ENCODE data around the gene SGCA. TPM values are rescaled to one million over a fixed set of nuclear protein-coding genes. Genes with fewer than 3 reads are reported as not detected.

SGCA gene
- total RNA-seq, 2 donors from 2014 or later, result 0.89 to 5.5 TPM

DNA sequence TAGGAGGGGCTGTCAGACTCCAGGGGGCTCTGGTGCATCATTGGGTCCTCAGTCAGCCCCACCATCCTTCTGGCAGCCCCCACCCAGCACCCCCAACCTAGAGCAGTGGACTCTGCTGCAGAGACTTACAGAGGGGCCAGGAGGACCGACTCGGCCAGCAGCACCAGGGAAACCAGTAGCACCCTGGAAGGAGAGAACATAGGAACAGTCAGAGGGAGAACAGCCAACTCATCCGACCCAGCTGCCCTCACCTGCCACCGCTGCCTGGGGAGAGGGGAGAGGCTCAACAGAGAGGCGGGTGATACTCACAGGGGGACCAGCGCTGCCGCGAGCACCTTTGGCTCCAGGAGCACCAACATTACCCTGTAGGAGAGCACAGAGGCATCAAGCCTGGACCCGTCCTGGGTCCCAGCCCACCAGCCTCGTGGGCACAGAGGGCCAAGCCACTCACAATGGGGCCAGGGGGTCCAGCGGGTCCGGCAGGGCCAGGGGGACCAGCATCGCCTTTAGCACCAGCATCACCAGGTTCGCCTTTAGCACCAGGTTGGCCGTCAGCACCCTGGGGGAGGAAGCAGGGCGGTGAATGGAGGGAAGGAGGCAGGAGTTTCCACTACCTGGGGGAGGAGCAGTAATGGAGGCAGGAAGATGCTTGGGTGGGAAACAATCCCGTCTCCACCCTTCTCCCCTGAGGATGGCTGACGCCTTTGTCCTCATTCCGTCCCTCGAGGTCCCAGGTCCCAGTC is 23.9 kb downstream of the SGCA start:
- Histone ChIP-seq H3K36me3 (no peaks in the 10 kb centered on the region), H3K9ac (ENCODE audit: low read depth in 2 of 2, low read length in 2 of 2) (no peak overlapping the region), H3K9me3 (no peaks in the 10 kb centered on the region), H3K4me3 (no peak overlapping the region), H3K4me1 (no peaks in the 10 kb centered on the region), H3K27ac (no peak overlapping the region), H3K27me3 (no peaks in the 10 kb centered on the region)
- TF ChIP-seq, protein P1, sequence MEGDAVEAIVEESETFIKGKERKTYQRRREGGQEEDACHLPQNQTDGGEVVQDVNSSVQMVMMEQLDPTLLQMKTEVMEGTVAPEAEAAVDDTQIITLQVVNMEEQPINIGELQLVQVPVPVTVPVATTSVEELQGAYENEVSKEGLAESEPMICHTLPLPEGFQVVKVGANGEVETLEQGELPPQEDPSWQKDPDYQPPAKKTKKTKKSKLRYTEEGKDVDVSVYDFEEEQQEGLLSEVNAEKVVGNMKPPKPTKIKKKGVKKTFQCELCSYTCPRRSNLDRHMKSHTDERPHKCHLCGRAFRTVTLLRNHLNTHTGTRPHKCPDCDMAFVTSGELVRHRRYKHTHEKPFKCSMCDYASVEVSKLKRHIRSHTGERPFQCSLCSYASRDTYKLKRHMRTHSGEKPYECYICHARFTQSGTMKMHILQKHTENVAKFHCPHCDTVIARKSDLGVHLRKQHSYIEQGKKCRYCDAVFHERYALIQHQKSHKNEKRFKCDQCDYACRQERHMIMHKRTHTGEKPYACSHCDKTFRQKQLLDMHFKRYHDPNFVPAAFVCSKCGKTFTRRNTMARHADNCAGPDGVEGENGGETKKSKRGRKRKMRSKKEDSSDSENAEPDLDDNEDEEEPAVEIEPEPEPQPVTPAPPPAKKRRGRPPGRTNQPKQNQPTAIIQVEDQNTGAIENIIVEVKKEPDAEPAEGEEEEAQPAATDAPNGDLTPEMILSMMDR (IDR thresholded peaks at IDR 0.05), result no peak
- intact Hi-C loops (cut with DNase I), result no loop called here
- DNase-seq, result no peak

DNA sequence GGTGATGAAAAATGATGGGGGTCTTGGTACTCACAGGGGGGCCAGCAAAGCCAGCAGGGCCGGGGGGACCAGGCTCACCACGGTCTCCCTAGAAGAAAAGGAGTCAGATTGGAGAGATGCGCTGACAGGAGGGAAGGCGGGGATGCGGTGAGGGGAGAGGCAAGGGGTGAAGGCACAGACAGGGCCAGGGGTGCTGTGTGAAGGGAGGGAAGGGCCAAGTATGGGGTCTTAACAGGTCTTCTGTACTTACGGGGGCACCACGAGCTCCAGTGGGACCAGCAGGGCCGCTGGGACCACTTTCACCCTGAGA is 24.4 kb downstream of the SGCA start:
- Histone ChIP-seq H3K4me3 (no peak overlapping the region), H3K9ac (ENCODE audit: low read depth in 2 of 2, low read length in 2 of 2) (no peak overlapping the region), H3K27ac (no peak overlapping the region), H3K4me1 (no peaks in the 10 kb centered on the region), H3K36me3 (no peaks in the 10 kb centered on the region), H3K27me3 (no peaks in the 10 kb centered on the region), H3K9me3 (no peaks in the 10 kb centered on the region)
- DNase-seq, result no peak
- intact Hi-C loops (cut with DNase I), result no loop called here
- TF ChIP-seq, protein P1 (IDR thresholded peaks at IDR 0.05), result no peak

DNA sequence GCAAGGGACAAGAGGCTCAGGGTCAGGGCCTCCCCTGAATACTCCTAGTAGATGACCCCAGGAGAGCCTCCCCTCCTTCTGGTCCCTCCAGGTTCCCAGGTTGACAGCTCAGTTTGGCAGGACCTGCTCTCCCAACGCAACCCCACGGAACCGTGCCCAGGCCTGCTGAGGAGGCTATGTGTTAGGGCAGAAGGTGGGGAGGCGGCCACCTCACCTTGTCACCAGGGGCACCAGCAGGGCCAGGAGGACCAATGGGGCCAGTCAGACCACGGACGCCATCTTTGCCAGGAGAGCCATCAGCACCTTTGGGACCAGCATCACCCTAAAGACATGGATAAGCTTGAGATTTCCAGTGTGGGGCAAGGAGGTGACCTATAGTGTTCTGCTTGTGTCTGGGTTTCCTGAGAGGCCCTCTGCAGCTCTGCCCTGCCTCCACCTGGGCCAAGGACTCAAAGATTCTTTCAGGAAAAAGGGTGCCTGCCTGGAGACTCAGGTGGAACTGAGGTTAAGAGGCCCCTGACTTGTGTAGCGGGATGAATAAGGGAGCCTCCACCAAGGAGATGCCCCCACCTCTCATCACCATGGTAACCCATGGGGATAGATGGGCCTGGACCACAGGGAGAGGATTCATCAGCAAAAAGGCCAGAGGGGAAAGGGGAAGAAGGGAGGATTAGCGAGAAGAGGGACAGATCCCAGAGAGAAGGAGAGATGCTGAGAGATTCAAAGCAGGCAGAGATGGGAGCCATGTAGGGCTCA is 25.0 kb downstream of the SGCA start:
- H3K4me1 ChIP-seq, result no peaks in the 10 kb centered on the region

DNA sequence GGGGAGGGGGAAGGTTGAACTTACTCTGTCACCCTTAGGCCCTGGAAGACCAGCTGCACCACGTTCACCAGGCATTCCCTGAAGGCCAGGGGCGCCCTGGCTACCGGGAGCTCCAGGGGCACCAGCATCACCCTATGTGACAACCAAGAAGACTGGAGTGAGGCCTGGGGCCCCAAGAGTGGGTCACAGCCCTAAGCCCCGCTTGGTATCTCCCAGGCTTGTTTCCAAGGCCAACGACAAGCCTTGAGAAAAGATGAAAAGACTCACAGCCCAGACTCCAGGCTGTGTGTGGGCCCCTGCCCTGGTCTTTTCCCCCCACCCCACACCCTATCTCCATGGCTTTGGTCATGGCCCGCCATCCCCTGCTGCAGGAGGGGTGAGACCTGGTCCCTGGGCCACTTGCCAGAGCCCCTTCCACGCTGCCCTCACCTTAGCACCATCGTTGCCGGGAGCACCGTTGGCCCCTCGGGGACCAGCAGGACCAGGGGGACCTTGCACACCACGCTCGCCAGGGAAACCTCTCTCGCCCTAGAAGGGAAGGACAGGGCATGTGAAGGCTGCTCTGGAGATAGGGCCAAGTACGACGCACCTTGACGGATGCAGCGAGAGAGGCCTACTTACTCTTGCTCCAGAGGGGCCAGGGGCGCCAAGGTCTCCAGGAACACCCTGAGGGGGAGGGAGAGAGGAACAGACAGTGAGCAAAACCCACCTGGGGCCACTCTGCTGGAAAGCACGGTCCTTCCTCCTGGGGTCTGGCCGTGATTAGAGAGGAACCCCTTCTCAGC is 25.7 kb downstream of the SGCA start:
- no peaks in the 10 kb centered on the region for H3K36me3 ChIP-seq
- no peaks in the 10 kb centered on the region for H3K9me3 ChIP-seq
- no peak overlapping the region for H3K27ac ChIP-seq
- no peaks in the 10 kb centered on the region for H3K27me3 ChIP-seq
- H3K4me3 ChIP-seq, result no peak overlapping the region
- no peak overlapping the region for H3K9ac ChIP-seq (ENCODE audit: low read depth in 2 of 2, low read length in 2 of 2)
- no peak for DNase-seq
- TF ChIP-seq, protein P1 (IDR thresholded peaks at IDR 0.05), result no peak
- H3K4me1 ChIP-seq, result no peaks in the 10 kb centered on the region
- intact Hi-C loops (cut with DNase I), result no loop called here

More for the DNA sequence above, 25.0 kb downstream of the SGCA start:
- no peak overlapping the region for H3K9ac ChIP-seq (ENCODE audit: low read depth in 2 of 2, low read length in 2 of 2)
- no peak overlapping the region for H3K27ac ChIP-seq
- no peak overlapping the region for H3K4me3 ChIP-seq
- no peaks in the 10 kb centered on the region for H3K9me3 ChIP-seq
- H3K27me3 ChIP-seq, result no peaks in the 10 kb centered on the region
- TF ChIP-seq, protein P1 (IDR thresholded peaks at IDR 0.05), result no peak
- intact Hi-C loops (cut with DNase I), result no loop called here
- DNase-seq, result no peak
- no peaks in the 10 kb centered on the region for H3K36me3 ChIP-seq

DNA sequence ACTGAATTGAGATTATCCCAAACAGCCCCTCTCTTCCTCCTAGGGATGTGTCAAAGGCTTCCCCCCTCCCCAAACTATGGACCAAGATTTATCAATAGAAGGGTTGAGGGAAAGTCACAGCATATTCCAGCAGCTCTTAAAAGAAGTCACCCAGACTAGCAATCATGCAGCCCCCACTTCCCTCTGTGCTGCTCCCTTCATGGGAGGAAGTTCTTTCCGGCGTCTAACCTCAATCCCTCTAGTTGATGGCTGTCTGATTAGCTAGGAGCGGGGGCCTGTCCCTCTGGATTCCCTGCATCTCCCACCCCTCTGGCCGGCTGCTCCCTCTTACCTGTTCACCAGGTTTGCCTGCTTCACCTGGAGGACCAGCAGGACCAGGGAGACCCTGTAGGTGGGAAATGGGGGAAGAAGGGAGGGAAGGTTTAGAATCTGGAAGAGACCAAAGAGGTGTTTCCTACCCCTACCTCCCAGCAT is 26.4 kb downstream of the SGCA start:
- no peaks in the 10 kb centered on the region for H3K9me3 ChIP-seq
- intact Hi-C loops (cut with DNase I), result no loop called here
- TF ChIP-seq, protein P1 (IDR thresholded peaks at IDR 0.05), result no peak
- no peak overlapping the region for H3K27ac ChIP-seq
- H3K27me3 ChIP-seq, result no peaks in the 10 kb centered on the region
- H3K9ac ChIP-seq (ENCODE audit: low read depth in 2 of 2, low read length in 2 of 2), result no peak overlapping the region
- H3K36me3 ChIP-seq, result no peaks in the 10 kb centered on the region
- DNase-seq, result no peak
- H3K4me3 ChIP-seq, result no peak overlapping the region
- no peaks in the 10 kb centered on the region for H3K4me1 ChIP-seq

Data from colonic mucosa (tissue), 4 donors.